Gastrocnemius medialis (tissue), 4 donors: ENCODE results near the gene ETV6.

ENCODE experiments used
- POLR2A ChIP-seq, 2 donors: fragments of 450-650 bp; IDR thresholded peaks; one replicate each; pipeline ENCODE4 v1.6.1; 2017; ENCODE audit warnings: antibody characterized with exemption in 2 of 2, mild to moderate bottlenecking in 2 of 2, moderate library complexity in 2 of 2
- TF ChIP-seq, protein P1 (sequence below), 5 experiments: fragments of 450-650 bp in 3 of 5; fragments of 200-600 bp in 2 of 5; sonication (generic) in 2 of 5; IDR thresholded peaks in 4 of 5; conservative IDR thresholded peaks in 1 of 5; 1 replicate in 4 of 5; 2 replicates in 1 of 5; pipeline ENCODE4 v1.5.1; 2016 to 2019; ENCODE audit warnings: antibody characterized with exemption in 5 of 5, mild to moderate bottlenecking in 3 of 5, moderate library complexity in 3 of 5

DNA sequence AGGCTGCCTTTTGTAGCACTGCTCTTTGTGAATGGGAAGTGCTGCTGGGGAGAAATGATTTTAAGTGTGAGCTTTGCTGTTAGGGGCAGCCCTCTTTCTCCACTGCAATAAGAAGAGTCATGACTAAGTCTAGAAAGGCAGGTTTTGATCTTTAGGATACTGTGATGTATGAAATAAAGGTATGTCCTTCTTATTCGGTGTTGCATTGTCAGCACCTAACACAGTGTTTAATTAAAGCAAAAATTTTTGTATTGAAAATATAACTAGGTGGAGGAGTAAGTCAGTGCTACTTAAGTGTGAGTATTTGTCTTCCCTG, 81.5 kb downstream of the ETV6 start:
- TF ChIP-seq, protein P1, sequence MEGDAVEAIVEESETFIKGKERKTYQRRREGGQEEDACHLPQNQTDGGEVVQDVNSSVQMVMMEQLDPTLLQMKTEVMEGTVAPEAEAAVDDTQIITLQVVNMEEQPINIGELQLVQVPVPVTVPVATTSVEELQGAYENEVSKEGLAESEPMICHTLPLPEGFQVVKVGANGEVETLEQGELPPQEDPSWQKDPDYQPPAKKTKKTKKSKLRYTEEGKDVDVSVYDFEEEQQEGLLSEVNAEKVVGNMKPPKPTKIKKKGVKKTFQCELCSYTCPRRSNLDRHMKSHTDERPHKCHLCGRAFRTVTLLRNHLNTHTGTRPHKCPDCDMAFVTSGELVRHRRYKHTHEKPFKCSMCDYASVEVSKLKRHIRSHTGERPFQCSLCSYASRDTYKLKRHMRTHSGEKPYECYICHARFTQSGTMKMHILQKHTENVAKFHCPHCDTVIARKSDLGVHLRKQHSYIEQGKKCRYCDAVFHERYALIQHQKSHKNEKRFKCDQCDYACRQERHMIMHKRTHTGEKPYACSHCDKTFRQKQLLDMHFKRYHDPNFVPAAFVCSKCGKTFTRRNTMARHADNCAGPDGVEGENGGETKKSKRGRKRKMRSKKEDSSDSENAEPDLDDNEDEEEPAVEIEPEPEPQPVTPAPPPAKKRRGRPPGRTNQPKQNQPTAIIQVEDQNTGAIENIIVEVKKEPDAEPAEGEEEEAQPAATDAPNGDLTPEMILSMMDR (IDR thresholded peaks at IDR 0.05 in 4 of 5, conservative IDR thresholded peaks at IDR 0.05 in 1 of 5) = no peak
- TF ChIP-seq POLR2A (IDR thresholded peaks at IDR 0.05) = no peak
